Nucleus accumbens (tissue), 56 donors: ENCODE results near the gene GOSR1.
"Not testable (repeated sequence)": the region's sequence is repeated elsewhere in the genome, so short reads cannot be mapped to it uniquely, and the experiment has no call there.

ENCODE experiments used
- DNase-seq, 56 donors: peaks; one replicate each; lab custom pipeline; 2025; lab: John Stamatoyannopoulos, UW

GOSR1 gene

DNA sequence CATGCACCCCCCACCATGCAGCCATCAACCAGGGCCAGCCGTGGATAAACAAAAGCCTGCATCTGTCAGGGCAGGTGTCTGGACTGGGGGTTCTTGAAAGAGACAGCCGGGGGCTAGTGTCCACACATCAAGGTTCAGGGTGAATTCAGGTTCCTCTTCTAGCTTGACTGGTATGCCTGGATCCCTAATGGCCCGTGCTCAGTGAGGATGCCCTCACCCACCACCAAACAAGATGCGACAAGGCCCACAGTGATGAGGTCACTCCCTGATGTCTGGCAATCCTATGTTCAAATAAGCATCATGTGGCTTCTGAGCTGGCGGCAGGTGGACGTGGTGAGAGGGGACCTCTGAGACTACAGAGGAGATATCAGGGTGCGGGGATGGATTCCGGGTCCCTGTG, 64.6 kb downstream of the GOSR1 start:
- DNase-seq = no peak

GRCh38 chr17:30543456-30543855, 66.2 kb downstream of the GOSR1 start:
- no peak for DNase-seq

DNA sequence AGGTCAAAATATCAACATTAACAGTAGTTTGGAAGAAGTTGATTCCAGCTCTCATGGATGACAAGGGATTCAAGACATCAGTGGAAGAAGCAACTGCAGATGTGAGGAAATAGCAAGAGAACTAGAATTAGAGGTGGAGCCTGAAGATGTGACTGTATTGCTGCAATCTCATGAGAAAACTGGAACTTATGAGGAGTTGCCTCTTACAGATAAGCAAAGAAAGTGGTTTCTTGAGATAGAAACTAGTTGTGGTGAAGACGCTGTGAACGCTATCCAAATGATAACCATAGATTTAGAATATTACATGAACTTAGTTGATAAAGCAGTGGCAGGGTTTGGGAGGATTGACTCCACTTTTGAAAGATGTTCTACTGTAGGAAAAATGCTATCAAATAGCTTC, 67.8 kb downstream of the GOSR1 start:
- DNase-seq = no peak

- DNase-seq = no peak
Measured at GRCh38 chr17:30547778-30548573, 70.8 kb downstream of the GOSR1 start.

GRCh38 chr17:30549181-30549580, 72.0 kb downstream of the GOSR1 start:
- not testable (repeated sequence) for DNase-seq

DNA sequence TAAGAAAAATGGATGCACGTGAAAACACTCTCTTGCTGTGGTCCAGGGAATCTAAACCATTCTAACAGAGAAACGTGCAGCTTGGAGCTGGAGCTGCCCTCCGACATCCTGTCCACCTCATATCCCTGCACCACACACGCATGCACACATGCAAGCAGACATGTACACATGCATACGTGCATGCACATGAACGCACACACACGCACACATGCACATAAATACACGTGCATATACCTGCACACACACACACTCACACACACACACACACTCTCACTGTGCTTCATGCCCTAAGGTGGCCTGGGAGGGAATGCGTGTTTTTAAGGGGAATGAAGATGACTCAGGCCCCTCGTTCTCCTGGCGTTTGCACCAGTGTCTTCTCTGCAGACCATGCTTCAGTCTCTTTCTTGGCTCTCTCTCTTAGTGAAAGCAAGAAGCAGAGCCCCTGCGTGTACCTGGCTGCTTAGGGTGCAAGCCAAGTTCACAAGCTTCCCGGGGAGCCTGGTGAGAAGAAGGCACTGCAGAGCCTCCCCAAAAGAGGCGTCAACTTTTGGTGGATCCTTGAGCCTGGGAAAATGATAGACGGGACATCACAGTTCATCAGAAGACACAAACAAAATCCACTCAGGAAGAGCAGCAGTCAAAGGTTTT, 72.8 kb downstream of the GOSR1 start:
- DNase-seq = no peak

- peak in 1 of 56 donors; percentile 1 for DNase-seq
Measured at GRCh38 chr17:30550512-30551273, 73.5 kb downstream of the GOSR1 start.

GRCh38 chr17:30551274-30551995, 74.2 kb downstream of the GOSR1 start:
- not testable (repeated sequence) for DNase-seq

GRCh38 chr17:30551996-30552339, 74.8 kb downstream of the GOSR1 start:
- no peak for DNase-seq

GRCh38 chr17:30552994-30553566, 75.9 kb downstream of the GOSR1 start:
- DNase-seq = no peak

DNA sequence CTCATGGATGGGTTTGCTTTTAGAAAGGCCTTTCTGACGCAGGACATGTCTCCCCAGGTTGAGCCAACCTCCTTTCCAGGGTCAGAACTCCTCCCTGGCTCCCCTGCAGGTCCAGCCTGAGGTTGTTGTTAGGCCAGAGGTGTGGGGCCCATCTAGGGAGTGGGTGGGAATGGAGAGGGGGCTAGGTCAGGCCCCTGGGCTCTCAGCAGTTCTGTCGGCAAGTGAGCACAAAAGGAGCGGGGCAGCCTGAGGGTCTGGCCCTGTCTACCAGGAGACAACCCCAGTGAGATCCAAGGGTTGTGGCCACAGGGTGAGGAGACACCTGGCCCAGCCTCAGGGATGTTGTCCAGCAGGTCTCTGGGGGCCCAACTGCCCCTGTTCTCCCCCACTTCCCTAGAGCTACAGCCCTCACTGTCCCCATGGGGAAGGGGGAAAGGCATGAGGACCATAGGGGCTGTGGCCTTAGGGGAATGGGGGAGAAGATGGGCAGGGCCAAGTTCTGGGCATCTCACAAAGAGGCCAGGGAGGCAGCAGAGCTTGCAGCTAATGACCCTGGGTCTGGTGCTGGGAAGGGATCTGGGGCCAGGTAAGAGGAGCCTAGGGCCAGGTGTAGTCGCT, 76.7 kb downstream of the GOSR1 start:
- DNase-seq = not testable (repeated sequence)

- no peak for DNase-seq
Measured at GRCh38 chr17:30554839-30555751, 77.9 kb downstream of the GOSR1 start.

DNA sequence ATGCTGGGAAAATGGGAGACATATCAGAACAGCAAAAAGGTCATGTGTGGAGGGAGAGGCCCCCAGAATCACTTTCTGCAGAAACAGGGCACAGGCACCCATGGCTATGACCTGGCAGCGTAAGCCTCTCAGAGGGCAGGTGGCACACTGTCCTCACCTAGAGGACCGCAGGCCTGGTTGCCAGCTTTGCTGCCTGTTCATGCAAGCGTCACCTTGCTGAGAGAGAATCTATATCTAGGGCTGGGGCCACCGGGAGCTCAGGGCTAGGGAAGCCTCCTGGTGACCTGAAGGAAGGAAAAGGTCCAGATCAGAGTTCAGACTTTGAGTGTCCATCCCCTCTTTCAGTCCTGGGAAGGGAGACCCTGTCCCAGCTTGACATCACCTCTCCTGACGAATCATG, 78.7 kb downstream of the GOSR1 start:
- no peak for DNase-seq

DNA sequence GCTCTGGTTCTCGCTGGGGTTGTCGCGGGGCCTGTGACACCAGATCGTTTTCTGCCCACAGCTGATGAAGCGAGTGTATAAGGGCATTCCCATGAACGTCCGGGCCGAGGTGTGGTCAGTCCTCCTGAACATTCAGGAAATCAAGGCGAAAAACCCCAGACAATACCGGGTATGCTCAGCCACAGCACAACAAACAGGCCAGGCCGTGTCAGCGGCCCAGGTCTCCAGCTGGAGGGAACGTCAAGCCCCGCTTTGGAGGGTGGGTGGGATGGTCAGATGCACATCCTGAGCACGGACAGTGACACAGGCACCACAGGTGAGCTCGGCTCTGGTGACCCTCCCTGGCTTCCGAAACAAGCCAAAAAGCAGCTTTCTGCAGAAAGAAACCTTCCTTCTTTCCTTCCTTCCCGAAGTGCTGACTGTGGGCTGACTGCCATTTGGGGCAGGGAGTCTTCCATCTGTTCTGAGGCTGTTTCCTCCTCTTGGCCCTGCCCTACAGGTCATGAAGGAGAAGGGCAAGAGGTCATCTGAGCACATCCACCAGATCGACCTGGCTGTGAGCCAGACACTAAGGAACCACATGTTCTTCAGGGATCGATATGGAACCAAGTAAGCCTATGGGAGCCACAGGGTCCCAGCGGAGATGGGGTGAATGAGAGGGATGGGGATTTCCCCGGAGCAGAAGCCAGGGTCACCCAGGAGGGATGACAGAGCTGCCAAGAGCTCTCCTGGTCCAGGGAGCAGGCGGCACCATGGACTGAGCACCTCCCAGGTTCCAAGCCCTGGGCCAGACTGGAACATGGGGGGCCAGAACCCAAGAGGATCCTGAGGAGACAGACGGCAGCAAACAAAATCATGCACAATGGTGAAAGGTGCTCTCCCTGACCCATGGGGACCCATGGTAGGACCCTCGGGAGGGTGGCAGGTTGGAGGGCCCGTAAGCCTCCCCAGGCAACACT, 79.4 kb downstream of the GOSR1 start:
- DNase-seq = no peak

GRCh38 chr17:30557916-30558685, 80.9 kb downstream of the GOSR1 start:
- no peak for DNase-seq

DNA sequence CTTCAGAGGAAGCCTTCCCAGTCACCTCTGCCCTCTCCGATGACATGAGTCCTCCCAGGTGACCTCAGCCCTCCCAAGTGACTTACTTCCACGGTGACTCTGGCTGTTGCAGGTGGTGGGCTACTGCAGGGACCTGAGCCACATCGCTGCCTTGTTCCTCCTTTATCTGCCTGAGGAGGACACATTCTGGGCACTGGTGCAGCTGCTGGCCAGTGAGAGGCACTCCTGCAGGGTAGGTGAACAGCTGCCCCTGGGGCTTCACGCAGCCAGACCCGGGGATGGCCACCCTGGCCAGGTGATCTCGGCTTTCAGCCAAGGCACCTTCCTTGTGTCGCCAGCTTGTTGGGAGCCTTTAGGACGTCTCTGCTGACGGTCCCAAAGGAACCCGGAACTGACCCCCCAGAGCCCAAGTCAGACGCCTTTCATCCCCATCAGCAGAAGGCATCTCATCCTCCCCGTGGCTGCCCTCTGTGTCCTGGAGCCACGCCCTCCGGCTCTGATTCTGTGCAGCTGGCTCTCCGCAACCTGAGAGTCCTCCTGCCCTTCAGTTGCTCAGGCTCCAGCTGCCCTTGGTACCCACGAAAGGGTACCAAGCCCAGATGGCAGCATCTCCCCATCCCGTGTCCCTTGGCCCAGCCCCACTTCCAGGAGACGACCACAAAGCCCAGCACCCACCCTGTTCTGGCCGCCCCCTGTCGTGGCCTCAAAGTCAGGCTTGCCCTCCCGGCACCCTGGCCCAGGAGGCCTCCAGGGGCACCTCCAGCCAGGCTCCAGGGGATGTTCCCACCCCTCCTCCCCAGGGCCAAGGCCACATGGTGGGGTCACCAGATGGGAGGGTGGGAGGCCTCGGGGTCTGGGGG, 81.7 kb downstream of the GOSR1 start:
- no peak for DNase-seq
